ENCODE data around the gene UNC13D.

DNA sequence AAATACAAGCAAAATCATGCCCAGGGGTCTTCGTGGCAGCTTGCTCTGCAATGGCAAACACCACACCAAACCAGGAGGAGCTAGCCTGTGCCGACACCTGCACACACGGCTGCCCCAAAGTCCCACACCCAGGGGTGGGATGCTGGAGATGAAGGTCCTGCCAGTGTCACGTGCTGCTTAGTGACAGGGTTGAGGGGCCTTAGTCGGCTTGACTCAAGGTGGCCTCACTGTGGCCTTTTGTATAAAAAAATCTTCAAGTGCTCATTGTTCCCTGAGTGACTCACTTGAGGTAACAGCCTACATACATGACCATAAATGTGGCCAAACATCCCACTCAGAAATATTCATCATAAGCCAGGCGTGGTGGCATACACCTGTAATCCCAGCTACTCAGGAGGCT is 45.2 kb upstream of the UNC13D start:
- no peak for TF ChIP-seq CEBPG (CRISPR knock-in tag; IDR thresholded peaks at IDR 0.05)
- no peak for TF ChIP-seq CEBPG (tag; conservative IDR thresholded peaks at IDR 0.05 in 1 of 2, IDR thresholded peaks at IDR 0.05 in 1 of 2)
- no peak for TF ChIP-seq FOXJ3 (CRISPR knock-in tag; IDR thresholded peaks at IDR 0.05)
- no peak for TF ChIP-seq GATAD2B (IDR thresholded peaks at IDR 0.05; ENCODE audit: borderline replicate concordance)
- TF ChIP-seq, protein P1, sequence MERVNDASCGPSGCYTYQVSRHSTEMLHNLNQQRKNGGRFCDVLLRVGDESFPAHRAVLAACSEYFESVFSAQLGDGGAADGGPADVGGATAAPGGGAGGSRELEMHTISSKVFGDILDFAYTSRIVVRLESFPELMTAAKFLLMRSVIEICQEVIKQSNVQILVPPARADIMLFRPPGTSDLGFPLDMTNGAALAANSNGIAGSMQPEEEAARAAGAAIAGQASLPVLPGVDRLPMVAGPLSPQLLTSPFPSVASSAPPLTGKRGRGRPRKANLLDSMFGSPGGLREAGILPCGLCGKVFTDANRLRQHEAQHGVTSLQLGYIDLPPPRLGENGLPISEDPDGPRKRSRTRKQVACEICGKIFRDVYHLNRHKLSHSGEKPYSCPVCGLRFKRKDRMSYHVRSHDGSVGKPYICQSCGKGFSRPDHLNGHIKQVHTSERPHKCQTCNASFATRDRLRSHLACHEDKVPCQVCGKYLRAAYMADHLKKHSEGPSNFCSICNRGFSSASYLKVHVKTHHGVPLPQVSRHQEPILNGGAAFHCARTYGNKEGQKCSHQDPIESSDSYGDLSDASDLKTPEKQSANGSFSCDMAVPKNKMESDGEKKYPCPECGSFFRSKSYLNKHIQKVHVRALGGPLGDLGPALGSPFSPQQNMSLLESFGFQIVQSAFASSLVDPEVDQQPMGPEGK (CRISPR knock-in tag; IDR thresholded peaks at IDR 0.05; ENCODE audit: borderline replicate concordance): no peak
- TF ChIP-seq NR2F6 (CRISPR knock-in tag; IDR thresholded peaks at IDR 0.05): no peak
- no peak for TF ChIP-seq NR2C2 (CRISPR knock-in tag; IDR thresholded peaks at IDR 0.05)
- TF ChIP-seq NR2C2 (tag; IDR thresholded peaks at IDR 0.05): no peak
- no peak for TF ChIP-seq POLR2A (conservative IDR thresholded peaks at IDR 0.05)
- TF ChIP-seq BRCA1 (IDR thresholded peaks at IDR 0.05): no peak
- no peak for TF ChIP-seq BRCA1 (CRISPR knock-in tag; IDR thresholded peaks at IDR 0.05)
- TF ChIP-seq POLR2AphosphoS5 (IDR thresholded peaks at IDR 0.05; ENCODE audit: control insufficient read depth, insufficient read depth, low read depth, low read length): no peak
- TF ChIP-seq ZMIZ1 (IDR thresholded peaks at IDR 0.05; ENCODE audit: low read depth in 2 of 2, low read length in 2 of 2): no peak
- TF ChIP-seq E2F3 (CRISPR knock-in tag; IDR thresholded peaks at IDR 0.05): no peak
- TF ChIP-seq PHF8 (IDR thresholded peaks at IDR 0.05; ENCODE audit: borderline replicate concordance, low read length): no peak
- TF ChIP-seq, protein P2, sequence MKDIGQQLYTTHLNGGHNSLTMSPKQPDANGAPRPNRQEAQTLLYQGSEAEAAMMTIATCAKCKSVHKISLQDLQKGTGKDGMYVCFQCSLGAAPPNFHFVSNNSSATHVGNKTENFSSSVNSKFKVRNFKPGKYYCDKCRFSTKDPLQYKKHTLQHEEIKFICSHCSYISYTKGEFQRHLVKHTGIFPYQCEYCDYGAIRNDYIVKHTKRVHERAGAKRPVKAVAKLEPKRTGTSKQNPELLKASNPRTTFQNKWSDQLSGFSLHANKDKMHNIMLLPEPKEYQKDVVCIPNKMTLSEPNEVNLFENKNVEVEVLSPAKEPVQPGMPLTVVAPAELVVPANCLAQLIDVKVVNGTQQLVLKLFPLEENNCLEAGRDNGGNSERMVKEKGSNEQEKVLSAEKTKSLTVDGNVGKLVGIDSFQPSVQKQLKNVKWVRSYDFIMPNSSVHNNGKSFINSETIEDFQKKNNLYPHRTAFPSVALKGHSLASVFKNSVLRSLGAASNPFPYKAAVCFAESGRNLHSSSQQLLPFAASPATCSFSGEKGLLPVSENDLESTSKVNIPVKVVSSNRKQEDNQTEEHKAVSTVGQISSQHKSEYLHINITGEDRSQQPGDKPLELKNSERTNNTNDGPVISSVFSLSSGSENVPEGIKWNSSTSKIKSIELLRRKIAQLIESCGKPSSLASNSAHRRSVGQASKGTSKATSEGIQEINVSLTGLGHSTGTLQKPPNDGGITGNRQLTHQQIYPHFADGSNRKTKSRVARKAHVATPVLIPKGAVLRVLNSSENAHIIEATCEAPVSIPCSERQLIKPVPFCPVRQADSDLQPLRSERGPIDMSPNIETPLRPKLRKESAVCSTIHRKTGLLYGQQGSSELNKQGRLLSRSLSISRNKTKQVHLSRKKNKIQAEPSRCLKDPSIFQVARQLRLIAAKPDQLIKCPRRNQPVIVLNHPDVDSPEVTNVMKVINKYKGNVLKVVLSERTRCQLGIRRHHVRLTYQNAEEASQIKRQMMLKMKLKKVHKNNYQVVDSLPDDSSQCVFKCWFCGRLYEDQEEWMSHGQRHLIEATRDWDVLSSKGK (CRISPR knock-in tag; IDR thresholded peaks at IDR 0.05): no peak
